Activated B cell treated with CpG ODN at 0.5 μM for 24 hours (primary cell): ENCODE results near the gene PRDM5. TPM values are rescaled to one million over a fixed set of nuclear protein-coding genes. Genes with fewer than 3 reads are reported as not detected.

Source experiments
- ATAC-seq: fragments of 200-7000 bp; cut with Tn5 transposase; one replicate; pipeline ENCODE4 v1.10.0; 2021; ENCODE audit warnings: low read depth, mild to moderate bottlenecking, moderate library complexity
- CTCF ChIA-PET: fragments of 350-600 bp; sonication (Branson Sonifier 250); formaldehyde crosslinking; loops from one replicate; lab custom pipeline; 2021; ENCODE audit warnings: antibody characterized with exemption; lab: Charles Lee
- POLR2A ChIA-PET: fragments of 350-600 bp; sonication (Branson Sonifier 250); formaldehyde crosslinking; loops from one replicate; lab custom pipeline; 2021; ENCODE audit warnings: antibody characterized with exemption; lab: Charles Lee
- DNase-seq: peaks from one replicate; pipeline ENCODE4 v3.0.0; 2022
- H3K27ac Mint-ChIP-seq: one replicate; pipeline ENCODE4 v1.8.0; 2020; ENCODE audit warnings: mixed read lengths
- H3K27me3 Mint-ChIP-seq: one replicate; pipeline ENCODE4 v1.8.0; 2021; ENCODE audit warnings: mixed read lengths
- H3K36me3 Mint-ChIP-seq: one replicate; pipeline ENCODE4 v1.8.0; 2021; ENCODE audit warnings: low read depth, mixed read lengths
- H3K4me1 Mint-ChIP-seq: one replicate; pipeline ENCODE4 v1.8.0; 2021; ENCODE audit warnings: mixed read lengths
- H3K4me3 Mint-ChIP-seq: one replicate; pipeline ENCODE4 v1.8.0; 2020; ENCODE audit warnings: mild to moderate bottlenecking, mixed read lengths
- H3K9me3 Mint-ChIP-seq: one replicate; pipeline ENCODE4 v1.8.0; 2020; ENCODE audit warnings: mixed read lengths
- intact Hi-C: fragments of 100-400 bp; cut with micrococcal nuclease; formaldehyde crosslinking; loops from one replicate; pipeline ENCODE4 v1.15.1; 2024
- total RNA-seq: library from RNA; stranded (reverse); gene quantifications from 2 replicates; pipeline ENCODE4 v1.2.3, GENCODE V29; 2022
- TF ChIP-seq, protein P1 (sequence below): fragments of 200-600 bp; IDR thresholded peaks from one replicate; pipeline ENCODE4 v1.8.0; 2022; ENCODE audit warnings: antibody characterized with exemption, mild to moderate bottlenecking

PRDM5 gene
- total RNA-seq, 1 donor from 2014 or later = not detected

DNA sequence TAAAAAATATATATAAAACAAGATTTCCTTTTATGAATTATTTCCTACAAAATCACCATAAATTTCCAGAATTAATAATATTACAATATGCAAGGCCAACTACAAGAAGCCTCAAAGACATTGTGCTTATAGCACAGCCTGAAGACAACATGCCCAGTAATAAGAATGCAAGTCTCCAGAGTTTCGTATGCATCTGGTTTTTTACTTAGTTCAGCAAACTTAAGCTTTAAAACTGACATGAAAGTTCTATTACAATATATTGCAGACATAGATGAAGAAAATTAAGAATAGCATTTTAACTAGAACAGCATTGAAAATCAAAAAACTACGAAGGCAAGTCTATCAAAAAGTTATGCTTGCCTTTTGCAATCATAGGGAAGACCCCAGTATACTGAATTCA is 107.6 kb downstream of the PRDM5 start:
- no peaks in the 10 kb centered on the region for H3K36me3 Mint-ChIP-seq
- H3K4me1 Mint-ChIP-seq = no peaks in the 10 kb centered on the region
- H3K27ac Mint-ChIP-seq = no peak overlapping the region
- intact Hi-C loops = no loop called here
- peaks cover 3% of the 10 kb centered on the region for H3K9me3 Mint-ChIP-seq
- TF ChIP-seq, protein P1, sequence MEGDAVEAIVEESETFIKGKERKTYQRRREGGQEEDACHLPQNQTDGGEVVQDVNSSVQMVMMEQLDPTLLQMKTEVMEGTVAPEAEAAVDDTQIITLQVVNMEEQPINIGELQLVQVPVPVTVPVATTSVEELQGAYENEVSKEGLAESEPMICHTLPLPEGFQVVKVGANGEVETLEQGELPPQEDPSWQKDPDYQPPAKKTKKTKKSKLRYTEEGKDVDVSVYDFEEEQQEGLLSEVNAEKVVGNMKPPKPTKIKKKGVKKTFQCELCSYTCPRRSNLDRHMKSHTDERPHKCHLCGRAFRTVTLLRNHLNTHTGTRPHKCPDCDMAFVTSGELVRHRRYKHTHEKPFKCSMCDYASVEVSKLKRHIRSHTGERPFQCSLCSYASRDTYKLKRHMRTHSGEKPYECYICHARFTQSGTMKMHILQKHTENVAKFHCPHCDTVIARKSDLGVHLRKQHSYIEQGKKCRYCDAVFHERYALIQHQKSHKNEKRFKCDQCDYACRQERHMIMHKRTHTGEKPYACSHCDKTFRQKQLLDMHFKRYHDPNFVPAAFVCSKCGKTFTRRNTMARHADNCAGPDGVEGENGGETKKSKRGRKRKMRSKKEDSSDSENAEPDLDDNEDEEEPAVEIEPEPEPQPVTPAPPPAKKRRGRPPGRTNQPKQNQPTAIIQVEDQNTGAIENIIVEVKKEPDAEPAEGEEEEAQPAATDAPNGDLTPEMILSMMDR = no peak
- CTCF ChIA-PET = no interaction called here
- ATAC-seq = no peak
- no peaks in the 10 kb centered on the region for H3K27me3 Mint-ChIP-seq
- no peak overlapping the region for H3K4me3 Mint-ChIP-seq
- POLR2A ChIA-PET = no interaction called here
- no peak for DNase-seq

DNA sequence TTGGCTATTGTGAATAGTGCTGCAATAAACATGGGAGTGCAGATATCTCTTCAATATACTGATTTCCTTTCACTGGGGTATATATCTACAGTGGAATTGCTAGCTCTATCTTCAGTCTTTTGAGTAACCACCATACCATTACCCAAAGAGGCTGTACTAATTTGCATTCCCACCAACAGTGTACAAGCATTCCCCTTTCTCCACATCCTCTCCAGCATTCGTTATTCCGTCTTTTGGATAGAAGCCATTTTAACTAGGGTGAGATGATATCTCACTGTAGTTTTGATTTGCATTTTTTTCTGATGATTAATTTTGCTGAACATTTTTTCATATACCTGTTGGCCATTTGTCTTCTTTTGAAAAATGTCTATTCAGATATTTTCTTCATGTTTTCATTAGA is 110.3 kb downstream of the PRDM5 start:
- Mint-ChIP-seq H3K36me3 (no peaks in the 10 kb centered on the region), H3K9me3 (peaks cover 6% of the 10 kb centered on the region), H3K27ac (no peak overlapping the region), H3K4me1 (no peaks in the 10 kb centered on the region), H3K27me3 (no peaks in the 10 kb centered on the region), H3K4me3 (no peak overlapping the region)
- TF ChIP-seq, protein P1 = no peak
- ChIA-PET CTCF (no interaction called here), POLR2A (no interaction called here)
- intact Hi-C loops = no loop called here
- no peak for DNase-seq
- no peak for ATAC-seq

DNA sequence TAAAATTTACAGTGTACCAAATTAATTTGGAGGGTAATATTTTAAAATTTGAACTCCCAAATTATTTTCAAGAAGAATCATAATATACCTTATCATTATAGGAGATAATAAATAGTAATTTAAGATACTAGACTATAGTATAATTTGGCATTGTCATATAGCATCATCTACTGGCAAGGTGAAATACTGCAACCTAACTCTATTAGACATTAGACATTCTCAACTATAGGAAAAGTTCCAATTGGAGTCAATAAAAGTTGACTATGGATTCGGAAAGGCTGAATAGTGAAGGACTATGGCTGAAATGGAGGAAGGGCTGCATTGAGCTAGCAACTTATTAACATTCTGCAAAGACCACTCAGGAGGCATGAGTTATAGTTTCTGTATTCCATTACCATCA is 113.0 kb downstream of the PRDM5 start:
- CTCF ChIA-PET = no interaction called here
- Mint-ChIP-seq H3K27me3 (no peaks in the 10 kb centered on the region), H3K4me1 (no peaks in the 10 kb centered on the region), H3K36me3 (no peaks in the 10 kb centered on the region), H3K4me3 (no peak overlapping the region), H3K9me3 (peaks cover 11% of the 10 kb centered on the region), H3K27ac (no peak overlapping the region)
- intact Hi-C loops = no loop called here
- TF ChIP-seq, protein P1 = no peak
- no peak for DNase-seq
- POLR2A ChIA-PET = no interaction called here
- ATAC-seq = no peak

DNA sequence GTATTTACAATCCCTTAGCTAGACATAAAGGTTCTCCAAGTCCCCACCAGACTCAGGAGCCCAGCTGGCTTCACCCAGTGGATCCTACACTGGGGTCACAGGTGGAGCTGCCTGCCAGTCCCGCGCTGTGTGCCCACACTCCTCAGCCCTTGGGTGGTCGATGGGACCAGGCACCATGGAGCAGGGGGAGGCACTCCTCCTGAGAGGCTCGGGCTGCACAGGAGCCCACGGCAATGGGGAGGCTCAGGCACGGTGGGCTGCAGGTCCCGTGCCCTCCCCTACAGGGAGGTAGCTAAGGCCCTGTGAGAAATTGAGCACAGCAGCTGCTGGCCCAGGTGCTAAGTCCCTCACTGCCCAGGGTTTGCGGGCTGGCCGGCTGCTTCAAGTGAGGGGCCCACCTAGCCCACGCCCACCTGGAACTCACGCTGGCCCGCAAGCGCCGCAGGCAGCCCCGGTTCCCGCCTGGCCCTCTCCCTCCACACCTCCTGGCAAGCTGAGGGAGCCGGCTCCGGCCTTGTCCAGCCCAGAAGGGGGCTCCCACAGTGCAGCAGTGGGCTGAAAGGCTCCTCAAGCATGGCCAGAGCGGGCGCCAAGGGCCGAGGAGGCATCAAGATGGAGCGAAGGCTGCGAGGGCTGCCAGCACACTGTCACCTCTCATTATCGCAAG is 113.9 kb downstream of the PRDM5 start:
- no peak for ATAC-seq
- ChIA-PET POLR2A (no interaction called here), CTCF (no interaction called here)
- H3K27ac Mint-ChIP-seq = no peak overlapping the region
- no peak for DNase-seq
- no peak overlapping the region for H3K4me3 Mint-ChIP-seq
- no peaks in the 10 kb centered on the region for H3K4me1 Mint-ChIP-seq
- no peaks in the 10 kb centered on the region for H3K36me3 Mint-ChIP-seq
- intact Hi-C loops = no loop called here
- H3K27me3 Mint-ChIP-seq = no peaks in the 10 kb centered on the region
- H3K9me3 Mint-ChIP-seq = peaks cover 16% of the 10 kb centered on the region
- TF ChIP-seq, protein P1 = no peak

DNA sequence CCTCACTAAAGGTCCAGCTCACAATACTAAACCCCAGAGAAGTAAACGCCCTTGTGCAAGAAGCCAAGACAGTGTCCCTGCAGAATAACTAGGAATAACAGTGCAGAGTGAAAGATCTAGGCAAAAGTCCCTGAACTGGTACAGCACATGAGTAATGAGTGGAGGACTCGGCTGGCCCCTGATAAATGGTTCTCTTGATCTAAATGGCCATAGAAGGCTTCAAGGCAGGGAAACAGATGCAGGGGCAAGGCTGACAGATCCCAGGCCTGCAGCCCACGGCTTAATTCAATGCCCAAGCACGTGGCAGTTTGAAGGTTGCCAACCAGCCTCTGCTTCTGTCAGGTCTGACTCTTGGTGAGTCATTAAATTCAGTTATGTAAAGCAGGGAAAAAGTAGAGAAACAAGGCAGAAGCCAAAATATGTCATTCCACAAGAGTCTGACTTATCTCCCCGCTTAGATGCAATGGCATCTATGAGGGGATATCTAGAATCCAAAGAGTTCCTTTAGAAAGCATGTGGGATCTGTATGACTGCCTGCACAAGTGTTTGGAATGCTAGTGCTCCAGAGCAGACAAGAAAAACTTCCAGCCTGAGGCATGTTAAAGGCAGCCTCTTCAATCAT is 121.3 kb downstream of the PRDM5 start:
- DNase-seq = no peak
- Mint-ChIP-seq H3K36me3 (no peaks in the 10 kb centered on the region), H3K4me1 (no peaks in the 10 kb centered on the region), H3K27me3 (no peaks in the 10 kb centered on the region), H3K4me3 (no peak overlapping the region), H3K27ac (no peak overlapping the region), H3K9me3 (peaks cover 9% of the 10 kb centered on the region)
- ChIA-PET POLR2A (no interaction called here), CTCF (no interaction called here)
- intact Hi-C loops = no loop called here
- ATAC-seq = no peak
- TF ChIP-seq, protein P1 = no peak
